Mesothelial cell of epicardium (in vitro differentiated cells): Measurements from ENCODE around the gene LGR4. TPM values are rescaled to one million over a fixed set of nuclear protein-coding genes. Genes with fewer than 3 reads are reported as not detected.

Experiments used
- DNase-seq, 2 experiments: peaks; one replicate each; pipeline ENCODE4 v3.0.0; 2021; ENCODE audit warnings: low spot score in 2 of 2; ENCODE audit not compliant: unreplicated experiment in 2 of 2
- H3K27ac Mint-ChIP-seq: 2 replicates; pipeline ENCODE4 v1.8.0; 2021; ENCODE audit warnings: mixed read lengths
- H3K27me3 Mint-ChIP-seq: 2 replicates; pipeline ENCODE4 v1.8.0; 2021; ENCODE audit warnings: low read depth, mixed read lengths
- H3K36me3 Mint-ChIP-seq: 2 replicates; pipeline ENCODE4 v1.8.0; 2021; ENCODE audit warnings: mixed read lengths
- H3K4me1 Mint-ChIP-seq: 2 replicates; pipeline ENCODE4 v1.8.0; 2021; ENCODE audit warnings: mixed read lengths
- H3K4me3 Mint-ChIP-seq: 2 replicates; pipeline ENCODE4 v1.8.0; 2021; ENCODE audit warnings: mild to moderate bottlenecking, moderate library complexity, mixed read lengths
- H3K9me3 Mint-ChIP-seq: 2 replicates; pipeline ENCODE4 v1.8.0; 2021; ENCODE audit warnings: mixed read lengths
- total RNA-seq: library from RNA; stranded (reverse); gene quantifications from 3 replicates; pipeline ENCODE4 v1.2.1, GENCODE V29; 2021
- TF ChIP-seq, protein P1 (sequence below): fragments of 200-600 bp; sonication (generic); IDR thresholded peaks from one replicate; pipeline ENCODE4 v1.5.0; 2021; ENCODE audit warnings: antibody characterized with exemption; ENCODE audit not compliant: unreplicated experiment

LGR4 gene
- total RNA-seq, 1 donor from 2014 or later: 28.2 TPM

DNA sequence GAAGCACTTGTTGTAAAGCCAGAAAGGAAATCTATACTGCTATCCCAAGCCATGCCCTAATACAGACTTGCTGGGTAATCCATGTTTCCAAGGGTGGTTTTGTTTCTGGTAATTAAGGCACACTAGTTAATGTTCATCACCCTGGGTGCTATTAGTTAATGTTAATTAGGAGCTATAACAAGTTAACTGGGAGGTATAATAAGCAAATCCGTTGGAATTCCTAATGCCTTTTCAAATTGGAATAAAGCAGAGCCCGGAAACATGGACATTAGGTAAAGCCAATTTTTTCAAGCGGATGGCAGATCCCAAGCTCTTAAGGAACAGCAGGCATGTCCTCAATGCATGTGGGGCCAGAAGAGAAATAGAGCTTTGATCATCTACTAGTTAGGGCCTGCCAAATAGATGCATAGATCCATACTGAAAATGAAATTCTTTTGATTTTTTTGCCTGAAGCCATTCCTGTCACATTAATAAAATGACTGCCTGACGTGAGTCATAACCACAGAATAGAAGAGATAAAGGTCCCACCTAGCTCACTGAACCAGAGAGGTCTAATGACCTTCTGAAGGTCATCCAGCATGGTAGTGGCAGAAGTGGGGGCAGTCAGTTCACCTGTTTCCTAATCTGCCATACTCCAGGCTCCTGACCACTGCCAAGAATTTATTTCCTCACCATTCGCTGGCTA lies 81.1 kb downstream of the LGR4 start:
- Mint-ChIP-seq H3K27ac (no peak overlapping the region), H3K4me1 (peaks cover 62% of the 10 kb centered on the region), H3K4me3 (no peak overlapping the region), H3K27me3 (no peaks in the 10 kb centered on the region), H3K36me3 (no peaks in the 10 kb centered on the region), H3K9me3 (no peaks in the 10 kb centered on the region)
- TF ChIP-seq, protein P1, sequence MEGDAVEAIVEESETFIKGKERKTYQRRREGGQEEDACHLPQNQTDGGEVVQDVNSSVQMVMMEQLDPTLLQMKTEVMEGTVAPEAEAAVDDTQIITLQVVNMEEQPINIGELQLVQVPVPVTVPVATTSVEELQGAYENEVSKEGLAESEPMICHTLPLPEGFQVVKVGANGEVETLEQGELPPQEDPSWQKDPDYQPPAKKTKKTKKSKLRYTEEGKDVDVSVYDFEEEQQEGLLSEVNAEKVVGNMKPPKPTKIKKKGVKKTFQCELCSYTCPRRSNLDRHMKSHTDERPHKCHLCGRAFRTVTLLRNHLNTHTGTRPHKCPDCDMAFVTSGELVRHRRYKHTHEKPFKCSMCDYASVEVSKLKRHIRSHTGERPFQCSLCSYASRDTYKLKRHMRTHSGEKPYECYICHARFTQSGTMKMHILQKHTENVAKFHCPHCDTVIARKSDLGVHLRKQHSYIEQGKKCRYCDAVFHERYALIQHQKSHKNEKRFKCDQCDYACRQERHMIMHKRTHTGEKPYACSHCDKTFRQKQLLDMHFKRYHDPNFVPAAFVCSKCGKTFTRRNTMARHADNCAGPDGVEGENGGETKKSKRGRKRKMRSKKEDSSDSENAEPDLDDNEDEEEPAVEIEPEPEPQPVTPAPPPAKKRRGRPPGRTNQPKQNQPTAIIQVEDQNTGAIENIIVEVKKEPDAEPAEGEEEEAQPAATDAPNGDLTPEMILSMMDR: no peak
- no peak for DNase-seq

DNA sequence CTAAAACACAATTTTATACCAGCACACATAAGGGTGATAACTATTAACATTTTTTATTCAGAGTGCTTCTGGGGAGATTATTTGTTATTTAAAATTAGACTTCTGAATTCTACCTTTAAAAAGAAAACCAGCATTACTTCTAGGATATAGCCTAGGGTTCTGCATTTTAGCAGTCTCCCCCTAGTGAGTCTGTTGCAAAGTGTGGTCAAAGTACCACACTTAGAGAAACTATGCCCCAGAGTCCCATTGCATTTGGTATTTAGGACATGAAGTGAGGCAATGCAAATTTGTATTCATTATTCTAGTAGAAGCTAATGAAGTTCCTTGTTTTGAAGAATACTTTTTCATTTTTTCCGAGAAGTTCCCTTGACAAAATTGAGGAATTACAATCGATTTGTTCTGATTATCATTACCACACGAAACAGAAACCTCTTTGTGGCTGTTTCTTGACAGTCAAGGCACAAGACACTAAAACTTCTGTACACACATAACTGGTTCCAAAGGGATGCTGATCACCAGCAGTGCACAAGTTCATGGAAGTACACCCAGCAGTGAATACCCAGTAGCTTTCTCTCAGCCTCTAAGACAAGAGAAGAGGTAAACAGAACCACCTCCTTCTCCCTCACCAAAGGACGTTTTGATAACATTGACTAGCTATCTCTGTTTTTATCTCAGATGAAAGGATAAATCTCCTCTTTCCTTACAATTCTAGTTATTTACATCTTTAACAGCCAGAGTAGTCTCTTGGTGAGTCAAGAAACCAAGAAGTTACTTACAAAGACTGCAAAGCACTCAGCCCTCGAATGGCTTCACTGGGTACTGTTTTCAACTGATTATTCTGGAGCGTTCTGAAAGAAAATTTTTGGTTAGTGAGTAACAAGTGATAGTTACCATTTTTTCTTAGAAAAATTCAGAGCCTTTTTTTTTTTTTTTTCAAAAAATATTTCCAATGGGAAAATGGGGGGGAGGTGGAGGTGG lies 82.0 kb downstream of the LGR4 start:
- H3K4me3 Mint-ChIP-seq: no peak overlapping the region
- no peak for DNase-seq
- no peaks in the 10 kb centered on the region for H3K36me3 Mint-ChIP-seq
- no peaks in the 10 kb centered on the region for H3K27me3 Mint-ChIP-seq
- H3K4me1 Mint-ChIP-seq: peaks cover 63% of the 10 kb centered on the region
- TF ChIP-seq, protein P1: no peak
- H3K9me3 Mint-ChIP-seq: no peaks in the 10 kb centered on the region
- no peak overlapping the region for H3K27ac Mint-ChIP-seq

DNA sequence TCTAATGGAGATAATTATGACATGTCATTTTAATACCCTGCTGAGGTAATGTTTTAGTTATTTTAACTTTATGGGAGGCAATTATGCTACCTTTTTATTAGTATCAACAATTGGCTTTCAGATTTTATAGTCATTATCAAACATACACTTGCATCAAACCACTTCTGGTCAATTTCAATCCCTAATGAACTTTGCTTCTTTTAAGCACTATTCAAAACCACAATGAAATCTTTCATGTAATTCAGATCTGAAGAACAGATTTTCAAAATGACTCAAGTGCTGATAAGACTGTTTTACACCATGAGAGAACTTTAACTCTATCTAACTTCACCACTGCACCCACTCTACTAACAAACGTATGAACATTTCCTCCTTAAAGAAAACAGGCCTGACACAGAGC lies 83.7 kb downstream of the LGR4 start:
- Mint-ChIP-seq H3K9me3 (no peaks in the 10 kb centered on the region), H3K27ac (no peak overlapping the region), H3K4me1 (peaks cover 59% of the 10 kb centered on the region), H3K27me3 (no peaks in the 10 kb centered on the region), H3K36me3 (peaks cover 8% of the 10 kb centered on the region), H3K4me3 (no peak overlapping the region)
- no peak for DNase-seq
- TF ChIP-seq, protein P1: no peak

DNA sequence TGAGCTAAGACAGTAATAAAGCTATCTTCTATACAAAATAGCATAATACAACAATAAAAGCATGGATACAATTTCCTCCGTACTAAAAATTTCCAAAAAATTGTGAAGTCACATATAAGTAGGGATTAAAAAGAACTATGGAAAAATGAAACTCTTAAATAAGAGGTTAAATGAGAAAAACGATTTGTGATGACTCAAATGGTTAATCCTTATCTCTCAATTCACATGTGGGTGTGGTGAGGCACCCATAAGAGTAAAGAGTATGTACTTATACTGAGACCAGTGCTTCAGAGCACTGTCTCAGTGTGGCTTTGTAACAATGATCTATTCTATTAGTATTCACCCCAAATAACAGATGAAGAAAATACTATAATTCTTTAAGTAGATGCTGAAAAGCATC lies 84.6 kb downstream of the LGR4 start:
- H3K4me1 Mint-ChIP-seq: peaks cover 54% of the 10 kb centered on the region
- no peak overlapping the region for H3K27ac Mint-ChIP-seq
- no peaks in the 10 kb centered on the region for H3K9me3 Mint-ChIP-seq
- H3K4me3 Mint-ChIP-seq: no peak overlapping the region
- no peaks in the 10 kb centered on the region for H3K27me3 Mint-ChIP-seq
- TF ChIP-seq, protein P1: no peak
- peaks cover 12% of the 10 kb centered on the region for H3K36me3 Mint-ChIP-seq
- no peak for DNase-seq

DNA sequence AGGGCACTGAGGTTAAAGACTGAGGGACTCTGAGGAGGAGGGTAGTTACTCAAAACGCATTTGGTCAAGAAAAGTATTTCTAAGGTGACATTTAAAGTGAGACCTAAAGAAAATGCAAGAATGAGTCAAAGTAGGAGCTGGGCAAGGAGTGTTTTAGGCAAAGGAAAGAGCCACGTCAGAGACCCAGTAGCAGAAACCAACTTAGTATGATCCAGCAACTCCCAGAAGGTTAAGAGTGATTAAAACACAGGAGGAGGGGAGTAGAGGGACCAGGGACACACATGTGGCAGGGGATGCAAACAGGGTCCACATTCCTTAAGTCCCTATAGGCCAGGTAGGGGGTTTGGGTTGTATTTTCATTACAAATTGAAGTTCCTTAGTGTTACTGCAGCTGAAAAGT lies 85.2 kb downstream of the LGR4 start:
- H3K4me1 Mint-ChIP-seq: peaks cover 48% of the 10 kb centered on the region
- H3K9me3 Mint-ChIP-seq: no peaks in the 10 kb centered on the region
- DNase-seq: no peak
- TF ChIP-seq, protein P1: no peak
- H3K4me3 Mint-ChIP-seq: no peak overlapping the region
- H3K36me3 Mint-ChIP-seq: peaks cover 12% of the 10 kb centered on the region
- no peaks in the 10 kb centered on the region for H3K27me3 Mint-ChIP-seq
- no peak overlapping the region for H3K27ac Mint-ChIP-seq
